ENCODE measurements around the gene COL27A1.

DNA sequence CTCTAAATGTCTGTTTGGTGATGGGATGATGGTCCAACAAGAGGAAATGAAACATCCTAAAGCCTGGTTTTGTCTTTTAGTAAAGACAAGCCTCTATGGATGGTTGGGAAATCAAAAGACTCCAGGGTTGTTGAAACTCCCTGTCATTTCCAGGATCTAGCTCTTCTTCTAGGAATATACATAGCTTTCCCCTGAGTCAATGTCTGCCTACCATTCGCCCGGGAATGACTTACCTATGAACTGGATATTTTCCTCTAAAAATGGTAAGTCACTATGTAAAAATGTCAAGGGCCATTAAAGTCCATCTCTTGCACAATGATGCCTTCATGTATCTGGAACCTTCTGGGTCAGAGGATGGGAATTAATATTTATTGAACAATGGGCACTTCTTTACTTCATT is 45.2 kb upstream of the COL27A1 start:
- no peak for TF ChIP-seq POLR2A (conservative IDR thresholded peaks at IDR 0.05)
- TF ChIP-seq, protein P1, sequence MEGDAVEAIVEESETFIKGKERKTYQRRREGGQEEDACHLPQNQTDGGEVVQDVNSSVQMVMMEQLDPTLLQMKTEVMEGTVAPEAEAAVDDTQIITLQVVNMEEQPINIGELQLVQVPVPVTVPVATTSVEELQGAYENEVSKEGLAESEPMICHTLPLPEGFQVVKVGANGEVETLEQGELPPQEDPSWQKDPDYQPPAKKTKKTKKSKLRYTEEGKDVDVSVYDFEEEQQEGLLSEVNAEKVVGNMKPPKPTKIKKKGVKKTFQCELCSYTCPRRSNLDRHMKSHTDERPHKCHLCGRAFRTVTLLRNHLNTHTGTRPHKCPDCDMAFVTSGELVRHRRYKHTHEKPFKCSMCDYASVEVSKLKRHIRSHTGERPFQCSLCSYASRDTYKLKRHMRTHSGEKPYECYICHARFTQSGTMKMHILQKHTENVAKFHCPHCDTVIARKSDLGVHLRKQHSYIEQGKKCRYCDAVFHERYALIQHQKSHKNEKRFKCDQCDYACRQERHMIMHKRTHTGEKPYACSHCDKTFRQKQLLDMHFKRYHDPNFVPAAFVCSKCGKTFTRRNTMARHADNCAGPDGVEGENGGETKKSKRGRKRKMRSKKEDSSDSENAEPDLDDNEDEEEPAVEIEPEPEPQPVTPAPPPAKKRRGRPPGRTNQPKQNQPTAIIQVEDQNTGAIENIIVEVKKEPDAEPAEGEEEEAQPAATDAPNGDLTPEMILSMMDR (IDR thresholded peaks at IDR 0.05 in 2 of 3, conservative IDR thresholded peaks at IDR 0.05 in 1 of 3; ENCODE audit: insufficient read depth in 2 of 3, low read depth in 1 of 3, low read length in 3 of 3) = no peak
- no peak for TF ChIP-seq NFATC3 (IDR thresholded peaks at IDR 0.05)
- no peak for TF ChIP-seq KAT7 (CRISPR knock-in tag; IDR thresholded peaks at IDR 0.05; ENCODE audit: borderline replicate concordance)
- TF ChIP-seq RFX5 (IDR thresholded peaks at IDR 0.05; ENCODE audit: low read depth, low read length) = no peak
- TF ChIP-seq, protein P2, sequence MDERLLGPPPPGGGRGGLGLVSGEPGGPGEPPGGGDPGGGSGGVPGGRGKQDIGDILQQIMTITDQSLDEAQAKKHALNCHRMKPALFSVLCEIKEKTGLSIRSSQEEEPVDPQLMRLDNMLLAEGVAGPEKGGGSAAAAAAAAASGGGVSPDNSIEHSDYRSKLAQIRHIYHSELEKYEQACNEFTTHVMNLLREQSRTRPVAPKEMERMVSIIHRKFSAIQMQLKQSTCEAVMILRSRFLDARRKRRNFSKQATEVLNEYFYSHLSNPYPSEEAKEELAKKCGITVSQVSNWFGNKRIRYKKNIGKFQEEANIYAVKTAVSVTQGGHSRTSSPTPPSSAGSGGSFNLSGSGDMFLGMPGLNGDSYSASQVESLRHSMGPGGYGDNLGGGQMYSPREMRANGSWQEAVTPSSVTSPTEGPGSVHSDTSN (CRISPR knock-in tag; IDR thresholded peaks at IDR 0.05; ENCODE audit: low read depth) = no peak
- TF ChIP-seq, protein P2 (tag; conservative IDR thresholded peaks at IDR 0.05; ENCODE audit: low read depth) = no peak
- no peak for TF ChIP-seq TAF7 (tag; IDR thresholded peaks at IDR 0.05)
- TF ChIP-seq, protein P3, sequence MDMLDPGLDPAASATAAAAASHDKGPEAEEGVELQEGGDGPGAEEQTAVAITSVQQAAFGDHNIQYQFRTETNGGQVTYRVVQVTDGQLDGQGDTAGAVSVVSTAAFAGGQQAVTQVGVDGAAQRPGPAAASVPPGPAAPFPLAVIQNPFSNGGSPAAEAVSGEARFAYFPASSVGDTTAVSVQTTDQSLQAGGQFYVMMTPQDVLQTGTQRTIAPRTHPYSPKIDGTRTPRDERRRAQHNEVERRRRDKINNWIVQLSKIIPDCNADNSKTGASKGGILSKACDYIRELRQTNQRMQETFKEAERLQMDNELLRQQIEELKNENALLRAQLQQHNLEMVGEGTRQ (CRISPR knock-in tag; IDR thresholded peaks at IDR 0.05) = no peak
- TF ChIP-seq GABPB1 (CRISPR knock-in tag; IDR thresholded peaks at IDR 0.05) = no peak
- no peak for TF ChIP-seq HIVEP1 (CRISPR knock-in tag; IDR thresholded peaks at IDR 0.05)

All from K562 (cell line).